NCI-H2171 (cell line): ENCODE results near the gene ABCA3.

Experiments
- DNase-seq: peaks from one replicate; lab custom pipeline; 2025; lab: John Stamatoyannopoulos, UW

Gene ABCA3

DNA sequence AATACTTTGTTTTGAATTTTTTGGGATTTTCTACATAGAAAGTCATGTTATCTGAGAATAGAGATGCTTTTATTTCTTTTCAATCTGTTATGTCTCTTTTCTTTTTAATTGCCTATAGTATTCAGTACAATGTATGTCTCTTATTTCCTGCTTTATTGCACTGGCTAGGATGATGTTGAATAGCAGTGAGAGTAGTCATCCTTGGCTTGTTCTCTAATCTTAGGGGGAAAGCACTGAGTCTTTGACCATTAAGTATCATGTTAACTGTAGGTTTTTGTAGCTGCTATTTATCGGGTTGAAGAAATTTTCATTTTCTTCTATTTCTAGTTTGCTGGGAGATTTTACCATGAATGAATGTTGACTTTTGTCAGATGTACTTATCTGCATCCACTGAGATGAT, 10.0 kb upstream of the ABCA3 start:
- no peak for DNase-seq

DNA sequence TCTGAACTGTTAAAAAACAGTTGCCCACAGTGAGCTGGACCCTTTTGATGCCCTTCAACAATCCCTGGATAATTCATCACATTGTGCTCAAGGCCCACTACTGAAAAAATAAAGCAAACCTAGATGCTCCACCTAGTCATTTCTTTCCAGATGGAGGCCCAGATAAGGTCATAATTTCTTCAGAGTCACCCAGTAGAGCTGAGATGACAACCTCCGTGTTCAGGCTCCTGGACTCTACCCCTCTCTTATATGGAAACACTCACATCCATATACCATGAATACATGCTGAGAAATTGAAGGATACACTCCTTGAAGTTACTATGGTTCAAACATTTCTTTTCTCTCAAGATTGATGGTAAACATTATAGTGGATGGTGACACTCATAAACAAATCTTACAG, 2.7 kb upstream of the ABCA3 start:
- no peak for DNase-seq

- DNase-seq, result no peak
These were observed 1.2 kb upstream of the ABCA3 start for GRCh38 chr16:2341456-2342447.

- no peak for DNase-seq
These were observed 725 bp downstream of the ABCA3 start for GRCh38 chr16:2339521-2340484.

GRCh38 chr16:2337431-2338296, 2.9 kb downstream of the ABCA3 start:
- no peak for DNase-seq

GRCh38 chr16:2335286-2335895, 5.1 kb downstream of the ABCA3 start:
- DNase-seq, result no peak

DNA sequence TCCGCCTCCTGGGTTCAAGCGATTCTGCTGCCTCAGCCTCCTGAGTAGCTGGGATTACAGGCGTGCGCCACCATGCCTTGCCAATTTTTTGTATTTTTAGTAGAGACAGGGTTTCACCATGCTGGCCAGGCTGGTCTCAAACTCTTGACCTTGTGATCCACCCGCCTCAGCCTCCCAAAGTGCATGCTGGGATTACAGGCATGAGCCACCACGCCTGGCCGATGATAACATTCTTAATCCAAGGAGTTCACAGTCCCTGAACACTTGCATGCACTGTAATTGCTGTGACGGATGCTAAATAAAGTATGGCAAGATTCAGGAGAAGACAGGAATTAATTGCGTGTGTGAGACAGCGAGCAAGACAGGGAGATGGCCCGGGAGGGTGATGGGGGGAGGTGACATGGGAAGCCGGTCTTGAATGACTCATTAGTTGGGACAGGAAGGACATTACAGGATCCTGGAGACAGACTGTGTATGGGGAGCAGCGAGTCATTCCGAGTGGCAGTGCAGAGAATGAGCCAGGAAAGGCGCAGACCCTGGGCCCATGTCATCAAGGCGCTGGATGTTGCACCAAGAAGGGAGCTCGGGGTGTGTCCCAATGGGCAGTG, 6.7 kb downstream of the ABCA3 start:
- DNase-seq, result no peak

DNA sequence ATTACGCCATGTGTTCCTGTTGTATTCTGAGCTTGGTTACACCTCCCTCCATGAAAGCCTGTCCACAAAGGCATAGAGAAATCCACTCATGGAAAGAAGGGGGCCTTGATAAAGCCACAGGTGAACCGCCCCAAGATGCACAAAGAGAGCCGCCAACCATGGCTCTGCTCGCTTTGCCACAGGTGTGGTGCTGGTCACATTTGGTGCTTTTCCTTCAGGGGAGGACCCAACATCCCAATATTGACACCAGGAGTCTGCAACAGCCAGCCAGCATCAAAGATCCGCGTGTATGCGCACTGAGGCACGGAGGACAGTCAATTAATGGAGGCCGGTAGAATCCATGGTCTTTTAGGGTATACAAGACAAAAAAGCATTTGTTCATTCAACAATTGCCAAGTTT, 7.3 kb downstream of the ABCA3 start:
- DNase-seq, result no peak

- DNase-seq, result no peak
These were observed 8.6 kb downstream of the ABCA3 start for GRCh38 chr16:2331931-2332267.

- no peak for DNase-seq
These were observed 9.2 kb downstream of the ABCA3 start for GRCh38 chr16:2331199-2331930.

- DNase-seq, result no peak
These were observed 11.0 kb downstream of the ABCA3 start for GRCh38 chr16:2329532-2329931.

DNA sequence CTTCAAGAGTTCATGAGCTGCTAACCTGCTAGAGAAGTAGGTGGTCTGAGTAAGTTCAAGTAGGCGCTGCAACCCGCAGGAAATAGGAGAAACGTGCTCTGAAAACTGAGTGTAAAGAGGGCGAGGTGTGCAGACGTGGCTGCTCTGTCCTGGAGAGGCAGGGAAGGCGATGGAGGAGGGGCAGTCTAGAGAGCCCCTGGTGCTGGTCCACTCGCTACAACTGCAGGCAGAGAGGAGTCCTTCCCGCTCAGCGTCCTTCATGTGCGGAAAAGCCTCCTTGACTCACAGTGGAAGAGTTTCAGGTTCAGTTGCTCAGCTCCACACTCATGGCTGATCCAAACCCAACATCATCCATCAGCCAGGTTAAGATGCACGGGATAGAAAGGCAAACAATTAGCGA, 12.1 kb downstream of the ABCA3 start:
- no peak for DNase-seq

DNA sequence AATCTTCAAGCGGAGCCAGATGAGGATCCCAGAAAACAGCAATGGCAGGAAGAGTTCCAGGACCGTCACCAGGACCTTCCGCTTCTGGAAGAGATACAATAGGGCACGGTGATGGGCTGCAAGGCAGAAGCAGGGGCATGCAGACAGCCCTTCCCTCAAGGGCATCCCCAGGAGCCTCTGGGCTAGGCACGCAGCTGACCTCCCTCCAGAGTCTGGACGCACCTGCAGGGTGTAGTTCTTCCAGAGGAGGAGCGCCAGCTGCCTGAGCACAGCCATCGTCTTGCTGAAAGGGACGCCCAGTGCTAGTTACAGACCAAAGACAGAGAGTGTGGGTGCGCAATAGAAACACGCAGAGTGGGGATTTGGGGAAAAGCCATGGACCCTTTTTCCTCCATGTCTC, 14.3 kb downstream of the ABCA3 start:
- no peak for DNase-seq

DNA sequence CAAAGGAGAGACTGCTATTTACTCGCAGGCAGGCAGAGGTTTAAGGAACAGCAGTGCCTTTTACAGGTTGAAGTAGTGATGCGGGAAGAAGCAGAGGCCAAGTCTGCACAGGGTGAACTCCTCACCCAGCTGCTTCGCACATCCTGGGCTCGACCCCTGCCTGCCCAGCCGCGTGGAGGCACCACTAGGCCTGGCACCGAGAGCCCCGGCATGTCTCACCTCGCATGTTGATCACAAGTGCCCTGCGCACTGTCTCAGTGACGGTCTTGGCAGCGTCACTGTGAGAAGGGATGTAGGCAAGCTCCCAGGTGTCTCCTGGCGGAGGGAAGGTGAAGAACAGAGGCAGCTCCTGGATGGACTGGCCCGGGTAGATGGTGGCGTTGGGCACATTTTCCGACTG, 14.7 kb downstream of the ABCA3 start:
- DNase-seq, result no peak

GRCh38 chr16:2325181-2325580, 15.3 kb downstream of the ABCA3 start:
- no peak for DNase-seq

- DNase-seq, result no peak
These were observed 16.1 kb downstream of the ABCA3 start for GRCh38 chr16:2324296-2324859.

DNA sequence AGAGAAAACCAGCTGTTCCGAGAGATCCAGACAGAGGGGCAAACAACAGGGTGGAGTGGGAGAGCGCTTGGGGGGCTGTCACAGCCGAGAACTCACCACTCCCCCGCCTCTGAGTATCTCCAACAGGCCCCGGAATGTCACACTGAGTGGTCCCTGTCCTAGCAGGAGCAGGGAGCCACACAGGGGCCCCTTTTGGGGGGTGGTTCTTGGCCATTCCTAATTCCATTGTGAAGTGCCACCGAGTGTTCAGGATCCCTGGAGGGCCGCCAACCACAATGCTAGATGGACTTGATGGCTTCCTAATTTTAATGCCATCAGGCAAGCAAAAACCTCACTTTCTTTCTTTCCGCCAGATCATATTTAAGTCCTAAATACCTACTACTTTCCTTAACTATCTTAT, 16.8 kb downstream of the ABCA3 start:
- no peak for DNase-seq

DNA sequence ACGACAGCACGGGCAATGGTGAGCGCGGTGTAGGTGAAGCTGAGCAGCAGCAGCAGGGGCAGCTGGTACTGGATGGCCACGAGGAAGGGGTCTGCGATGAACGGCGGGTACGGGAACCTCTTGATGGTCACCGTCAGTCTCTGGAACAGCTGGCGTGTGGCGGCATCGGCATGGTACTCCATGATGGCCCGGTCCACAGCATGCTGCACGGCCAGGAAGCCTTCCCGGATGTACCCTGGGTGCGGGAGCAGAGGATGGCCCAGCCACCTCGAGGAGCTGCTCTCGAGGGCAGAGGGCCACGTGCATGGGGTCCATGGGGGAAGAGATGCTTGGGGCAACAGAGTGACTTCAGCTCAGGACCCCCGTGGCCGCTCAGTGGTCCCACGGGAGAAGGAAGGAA, 20.9 kb downstream of the ABCA3 start:
- DNase-seq, result no peak

DNA sequence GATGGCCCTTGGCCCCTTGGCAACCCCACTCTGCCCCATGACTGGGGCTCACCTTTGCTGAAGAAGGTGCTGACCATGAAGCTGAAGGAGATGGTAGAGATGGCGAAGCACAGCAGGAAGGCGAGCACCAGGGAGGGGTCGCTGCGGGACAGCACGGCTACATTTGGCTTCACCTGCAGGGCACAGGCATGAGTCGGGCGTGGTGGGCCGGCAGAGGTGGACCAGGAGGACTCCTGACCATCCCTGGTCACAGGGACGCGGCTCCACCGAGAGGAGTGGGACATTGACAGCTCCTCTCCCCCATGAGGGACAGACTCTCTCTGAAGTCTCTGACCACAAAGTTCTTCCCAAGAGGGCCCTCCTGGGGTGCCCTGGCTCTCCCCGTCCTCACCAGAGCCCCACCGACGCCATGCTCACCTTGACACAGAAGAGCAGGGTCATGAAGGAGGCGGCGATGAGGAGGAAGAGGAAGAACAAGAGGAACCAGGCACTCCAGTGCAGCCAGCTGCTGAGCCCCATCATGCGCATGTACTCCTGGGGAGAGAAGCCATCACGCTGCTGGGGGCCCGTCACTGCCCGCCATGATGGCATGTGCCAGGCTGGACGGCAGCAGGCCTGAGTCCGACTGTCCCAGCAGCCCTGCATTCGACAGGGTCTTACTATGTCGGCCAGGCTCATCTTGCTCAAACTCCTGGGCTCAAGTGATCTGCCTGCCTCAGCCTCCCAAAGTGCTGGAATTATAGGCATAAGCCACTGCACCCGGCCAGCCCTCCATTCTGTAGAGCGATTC, 23.1 kb downstream of the ABCA3 start:
- no peak for DNase-seq
